HEK293 (cell line): ENCODE measurements around the gene TSC22D1.

Experiments
- CTCF ChIA-PET: fragments of 350-600 bp; formaldehyde crosslinking; extraction: SDS; loops from one replicate; lab custom pipeline; 2021; ENCODE audit warnings: antibody characterized with exemption; lab: Yijun Ruan, JAX
- POLR2A ChIA-PET: fragments of 300-600 bp; formaldehyde crosslinking; extraction: SDS; loops from one replicate; lab custom pipeline; 2020; ENCODE audit warnings: antibody characterized with exemption, inconsistent platforms; lab: Yijun Ruan, JAX
- H3K27ac ChIP-seq: fragments of 200-500 bp; sonication (Bioruptor generic); 2 replicates; pipeline ENCODE4 v1.5.1; 2014; ENCODE audit warnings: low read depth, low read length, control low read depth, inconsistent platforms; ENCODE audit errors: extremely low read depth
- H3K36me3 ChIP-seq, 2 experiments: fragments of 200-500 bp in 1 of 2; sonication (Bioruptor generic) in 1 of 2; 1 replicate in 1 of 2; 2 replicates in 1 of 2; pipeline ENCODE4 v1.5.1; 2014 to 2017; ENCODE audit warnings: inconsistent platforms in 2 of 2, low read length in 2 of 2; ENCODE audit not compliant: control insufficient read depth in 2 of 2, insufficient read depth in 1 of 2
- H3K4me1 ChIP-seq: fragments of 200-500 bp; sonication (Bioruptor generic); 2 replicates; pipeline ENCODE4 v1.5.1; 2014; ENCODE audit warnings: mild to moderate bottlenecking, low read length, inconsistent platforms; ENCODE audit not compliant: control insufficient read depth, insufficient read depth
- H3K4me3 ChIP-seq: 2 replicates; pipeline ENCODE4 v1.5.1; 2011; ENCODE audit warnings: low read depth, mild to moderate bottlenecking, control low read depth, low read length, moderate library complexity
- H3K9me3 ChIP-seq: fragments of 200-500 bp; sonication (Bioruptor generic); 2 replicates; pipeline ENCODE4 v1.5.1; 2014; ENCODE audit warnings: low read depth, low read length, inconsistent platforms; ENCODE audit not compliant: control insufficient read depth, insufficient read depth
- MEIS1 ChIP-seq: sonication (generic); formaldehyde crosslinking; IDR thresholded peaks from 2 replicates; pipeline ENCODE4 v1.8.1; 2022; ENCODE audit warnings: missing genetic modification reagents, mild to moderate bottlenecking, borderline replicate concordance
- MZF1 ChIP-seq: fragments of 450-650 bp; formaldehyde crosslinking; IDR thresholded peaks from 2 replicates; pipeline ENCODE4 v1.5.1; 2017; ENCODE audit warnings: missing biosample characterization, missing genetic modification characterization, borderline replicate concordance
- SCRT2 ChIP-seq: fragments of 450-650 bp; formaldehyde crosslinking; IDR thresholded peaks from 2 replicates; pipeline ENCODE4 v1.5.1; 2016; ENCODE audit warnings: missing biosample characterization, missing genetic modification characterization
- YY1 ChIP-seq: fragments of 450-650 bp; formaldehyde crosslinking; IDR thresholded peaks from 2 replicates; pipeline ENCODE4 v1.5.1; 2018; ENCODE audit warnings: missing biosample characterization, missing genetic modification characterization
- ZBTB21 ChIP-seq: fragments of 450-650 bp; formaldehyde crosslinking; IDR thresholded peaks from 2 replicates; pipeline ENCODE4 v1.5.1; 2017; ENCODE audit warnings: missing biosample characterization, missing genetic modification characterization
- ZNF146 ChIP-seq: fragments of 450-650 bp; formaldehyde crosslinking; IDR thresholded peaks from 2 replicates; pipeline ENCODE4 v1.5.1; 2016; ENCODE audit warnings: missing biosample characterization, missing genetic modification characterization
- ZNF280D ChIP-seq: fragments of 450-650 bp; formaldehyde crosslinking; IDR thresholded peaks from 2 replicates; pipeline ENCODE4 v1.5.1; 2016; ENCODE audit warnings: missing biosample characterization, missing genetic modification characterization
- ZNF341 ChIP-seq: fragments of 450-650 bp; formaldehyde crosslinking; IDR thresholded peaks from 2 replicates; pipeline ENCODE4; 2016; ENCODE audit warnings: low read depth, missing biosample characterization, missing genetic modification characterization
- ZNF366 ChIP-seq: fragments of 450-650 bp; formaldehyde crosslinking; conservative IDR thresholded peaks from 2 replicates; pipeline ENCODE4 v1.5.1; 2016; ENCODE audit warnings: missing biosample characterization, missing genetic modification characterization
- ZNF37A ChIP-seq: fragments of 450-650 bp; IDR thresholded peaks from 2 replicates; pipeline ENCODE4 v1.5.1; 2018; ENCODE audit warnings: missing biosample characterization, missing genetic modification characterization
- ZNF423 ChIP-seq: fragments of 450-650 bp; formaldehyde crosslinking; IDR thresholded peaks from 2 replicates; pipeline ENCODE4 v1.5.1; 2016; ENCODE audit warnings: missing biosample characterization, missing genetic modification characterization
- ZNF521 ChIP-seq: fragments of 450-650 bp; formaldehyde crosslinking; IDR thresholded peaks from 2 replicates; pipeline ENCODE4 v1.5.1; 2017; ENCODE audit warnings: missing biosample characterization, mild to moderate bottlenecking, missing genetic modification characterization
- ZNF560 ChIP-seq: fragments of 450-650 bp; formaldehyde crosslinking; IDR thresholded peaks from 2 replicates; pipeline ENCODE4 v1.5.1; 2017; ENCODE audit warnings: missing biosample characterization, missing genetic modification characterization, borderline replicate concordance
- ZNF664 ChIP-seq: fragments of 450-650 bp; formaldehyde crosslinking; IDR thresholded peaks from 2 replicates; pipeline ENCODE4 v1.5.1; 2016; ENCODE audit warnings: missing biosample characterization, missing genetic modification characterization
- ZNF785 ChIP-seq: fragments of 450-650 bp; formaldehyde crosslinking; IDR thresholded peaks from 2 replicates; pipeline ENCODE4 v1.5.1; 2016; ENCODE audit warnings: missing biosample characterization, missing genetic modification characterization
- ZNF792 ChIP-seq: fragments of 450-650 bp; formaldehyde crosslinking; IDR thresholded peaks from 2 replicates; pipeline ENCODE4 v1.5.1; 2016; ENCODE audit warnings: missing biosample characterization, missing genetic modification characterization
- ZSCAN5A ChIP-seq: fragments of 450-650 bp; formaldehyde crosslinking; IDR thresholded peaks from 2 replicates; pipeline ENCODE4 v1.5.1; 2016; ENCODE audit warnings: missing biosample characterization, missing genetic modification characterization
- TF ChIP-seq, protein P1 (sequence below): fragments of 450-650 bp; formaldehyde crosslinking; IDR thresholded peaks from 2 replicates; pipeline ENCODE4 v1.5.1; 2017; ENCODE audit warnings: missing biosample characterization, missing genetic modification characterization
- TF ChIP-seq, protein P2 (sequence below): fragments of 450-650 bp; formaldehyde crosslinking; conservative IDR thresholded peaks from 2 replicates; pipeline ENCODE4 v1.5.1; 2016; ENCODE audit warnings: low read depth, missing biosample characterization, missing genetic modification characterization

The TSC22D1 gene

DNA sequence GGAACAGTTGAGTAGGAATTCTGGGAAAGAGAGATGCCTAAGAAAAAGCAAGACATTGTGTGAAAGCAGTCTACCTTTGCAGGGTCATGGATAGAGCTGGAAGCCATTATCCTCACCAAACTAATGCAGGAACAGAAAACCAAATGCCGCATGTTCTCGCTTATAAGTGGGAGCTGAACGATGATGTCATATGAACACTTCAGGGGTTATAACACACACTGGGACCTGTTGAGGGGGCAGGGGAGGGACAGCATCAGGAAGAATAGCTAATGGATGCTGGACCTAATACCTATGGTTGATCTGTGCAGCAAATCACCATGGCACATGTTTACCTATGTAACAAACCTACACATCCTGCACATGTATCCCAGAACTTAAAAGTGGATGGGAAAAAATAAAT, 69.9 kb downstream of the TSC22D1 start (continued):
- TF ChIP-seq ZNF146 (tag by site-specific recombination) = no peak
- peak; percentile 35; the same call in 1 of the 2 replicates for TF ChIP-seq ZNF341 (tag by site-specific recombination)
- no peak for TF ChIP-seq MZF1 (tag by site-specific recombination)
- no peak for TF ChIP-seq ZSCAN5A
- no peak for TF ChIP-seq ZNF521
- TF ChIP-seq SCRT2 (tag by site-specific recombination) = peak; percentile 71

- ChIA-PET POLR2A (no interaction called here), CTCF (no interaction called here)
- Histone ChIP-seq H3K27ac (no peak overlapping the region), H3K9me3 (no peaks in the 10 kb centered on the region), H3K4me3 (no peak overlapping the region), H3K36me3 (no peaks in the 10 kb centered on the region), H3K4me1 (no peaks in the 10 kb centered on the region)
- TF ChIP-seq ZNF37A (tag by site-specific recombination) (no peak), ZNF280D (tag by site-specific recombination) (no peak), MEIS1 (CRISPR knock-in tag) (no peak), ZNF664 (tag by site-specific recombination) (no peak), ZNF792 (tag by site-specific recombination) (no peak), ZNF560 (no peak), ZNF366 (no peak), ZNF423 (tag by site-specific recombination) (no peak)
- TF ChIP-seq, protein P1, sequence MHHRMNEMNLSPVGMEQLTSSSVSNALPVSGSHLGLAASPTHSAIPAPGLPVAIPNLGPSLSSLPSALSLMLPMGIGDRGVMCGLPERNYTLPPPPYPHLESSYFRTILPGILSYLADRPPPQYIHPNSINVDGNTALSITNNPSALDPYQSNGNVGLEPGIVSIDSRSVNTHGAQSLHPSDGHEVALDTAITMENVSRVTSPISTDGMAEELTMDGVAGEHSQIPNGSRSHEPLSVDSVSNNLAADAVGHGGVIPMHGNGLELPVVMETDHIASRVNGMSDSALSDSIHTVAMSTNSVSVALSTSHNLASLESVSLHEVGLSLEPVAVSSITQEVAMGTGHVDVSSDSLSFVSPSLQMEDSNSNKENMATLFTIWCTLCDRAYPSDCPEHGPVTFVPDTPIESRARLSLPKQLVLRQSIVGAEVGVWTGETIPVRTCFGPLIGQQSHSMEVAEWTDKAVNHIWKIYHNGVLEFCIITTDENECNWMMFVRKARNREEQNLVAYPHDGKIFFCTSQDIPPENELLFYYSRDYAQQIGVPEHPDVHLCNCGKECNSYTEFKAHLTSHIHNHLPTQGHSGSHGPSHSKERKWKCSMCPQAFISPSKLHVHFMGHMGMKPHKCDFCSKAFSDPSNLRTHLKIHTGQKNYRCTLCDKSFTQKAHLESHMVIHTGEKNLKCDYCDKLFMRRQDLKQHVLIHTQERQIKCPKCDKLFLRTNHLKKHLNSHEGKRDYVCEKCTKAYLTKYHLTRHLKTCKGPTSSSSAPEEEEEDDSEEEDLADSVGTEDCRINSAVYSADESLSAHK = no peak
Observed at GRCh38 chr13:44504116-44504515, 72.0 kb downstream of the TSC22D1 start.

GRCh38 chr13:44498969-44499368, 77.2 kb downstream of the TSC22D1 start:
- Histone ChIP-seq H3K27ac (no peak overlapping the region), H3K9me3 (no peaks in the 10 kb centered on the region)
- TF ChIP-seq, protein P2, sequence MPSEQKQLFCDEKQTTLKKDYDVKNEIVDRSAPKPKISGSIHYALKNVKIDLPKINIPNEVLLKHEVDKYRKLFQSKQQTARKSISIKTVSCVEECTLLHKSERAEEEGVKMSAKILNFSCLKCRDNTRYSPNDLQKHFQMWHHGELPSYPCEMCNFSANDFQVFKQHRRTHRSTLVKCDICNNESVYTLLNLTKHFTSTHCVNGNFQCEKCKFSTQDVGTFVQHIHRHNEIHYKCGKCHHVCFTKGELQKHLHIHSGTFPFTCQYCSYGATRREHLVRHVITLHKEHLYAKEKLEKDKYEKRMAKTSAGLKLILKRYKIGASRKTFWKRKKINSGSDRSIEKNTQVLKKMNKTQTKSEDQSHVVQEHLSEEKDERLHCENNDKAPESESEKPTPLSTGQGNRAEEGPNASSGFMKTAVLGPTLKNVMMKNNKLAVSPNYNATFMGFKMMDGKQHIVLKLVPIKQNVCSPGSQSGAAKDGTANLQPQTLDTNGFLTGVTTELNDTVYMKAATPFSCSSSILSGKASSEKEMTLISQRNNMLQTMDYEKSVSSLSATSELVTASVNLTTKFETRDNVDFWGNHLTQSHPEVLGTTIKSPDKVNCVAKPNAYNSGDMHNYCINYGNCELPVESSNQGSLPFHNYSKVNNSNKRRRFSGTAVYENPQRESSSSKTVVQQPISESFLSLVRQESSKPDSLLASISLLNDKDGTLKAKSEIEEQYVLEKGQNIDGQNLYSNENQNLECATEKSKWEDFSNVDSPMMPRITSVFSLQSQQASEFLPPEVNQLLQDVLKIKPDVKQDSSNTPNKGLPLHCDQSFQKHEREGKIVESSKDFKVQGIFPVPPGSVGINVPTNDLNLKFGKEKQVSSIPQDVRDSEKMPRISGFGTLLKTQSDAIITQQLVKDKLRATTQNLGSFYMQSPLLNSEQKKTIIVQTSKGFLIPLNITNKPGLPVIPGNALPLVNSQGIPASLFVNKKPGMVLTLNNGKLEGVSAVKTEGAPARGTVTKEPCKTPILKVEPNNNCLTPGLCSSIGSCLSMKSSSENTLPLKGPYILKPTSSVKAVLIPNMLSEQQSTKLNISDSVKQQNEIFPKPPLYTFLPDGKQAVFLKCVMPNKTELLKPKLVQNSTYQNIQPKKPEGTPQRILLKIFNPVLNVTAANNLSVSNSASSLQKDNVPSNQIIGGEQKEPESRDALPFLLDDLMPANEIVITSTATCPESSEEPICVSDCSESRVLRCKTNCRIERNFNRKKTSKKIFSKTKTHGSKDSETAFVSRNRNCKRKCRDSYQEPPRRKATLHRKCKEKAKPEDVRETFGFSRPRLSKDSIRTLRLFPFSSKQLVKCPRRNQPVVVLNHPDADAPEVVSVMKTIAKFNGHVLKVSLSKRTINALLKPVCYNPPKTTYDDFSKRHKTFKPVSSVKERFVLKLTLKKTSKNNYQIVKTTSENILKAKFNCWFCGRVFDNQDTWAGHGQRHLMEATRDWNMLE (tag by site-specific recombination) = no peak
- TF ChIP-seq ZNF785 (tag by site-specific recombination) = no peak
- no peak for TF ChIP-seq YY1
- TF ChIP-seq ZBTB21 (tag by site-specific recombination) = no peak
- no peak for TF ChIP-seq ZNF366
- TF ChIP-seq, all 188 proteins: peak for 0
- POLR2A ChIA-PET = no interaction called here
- H3K4me3 ChIP-seq = no peak overlapping the region
- no peaks in the 10 kb centered on the region for H3K36me3 ChIP-seq
- CTCF ChIA-PET = no interaction called here
- no peaks in the 10 kb centered on the region for H3K4me1 ChIP-seq
